H54 (cell line): ENCODE measurements around the gene FAM111A.

Experiments
- DNase-seq: peaks from one replicate; pipeline ENCODE4 v3.0.0; 2011; ENCODE audit warnings: low spot score, mixed read lengths; ENCODE audit not compliant: insufficient read length
- FAIRE-seq: peaks from 3 replicates; lab custom pipeline; 2011; peaks lifted over from hg19 to GRCh38; lab: Jason Lieb, UNC
- POLR2A ChIP-seq: IDR thresholded peaks from 2 replicates; pipeline ENCODE4 v1.6.1; 2011; ENCODE audit warnings: low read depth, mild to moderate bottlenecking, low read length

The FAM111A gene

DNA sequence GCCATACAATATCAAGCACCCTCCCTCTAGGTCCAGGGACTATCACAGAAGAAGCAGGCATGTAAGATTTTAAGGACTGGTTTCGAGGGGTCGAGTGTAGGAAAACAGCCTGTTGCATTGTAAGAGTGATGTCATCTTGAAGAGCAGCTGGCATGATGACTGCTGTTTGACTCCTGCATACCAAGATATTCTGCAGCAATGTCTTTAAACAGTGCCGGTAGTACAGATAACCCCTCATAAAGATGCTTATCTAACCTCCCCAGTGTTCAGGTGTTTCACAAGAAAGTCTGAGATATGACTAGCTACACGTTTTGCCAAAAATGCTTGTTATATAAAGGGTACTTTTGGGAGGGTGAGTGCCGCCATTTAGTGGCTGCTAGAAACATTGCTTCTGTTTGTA is 12.0 kb downstream of the FAM111A start:
- no peak for DNase-seq
- TF ChIP-seq POLR2A = no peak

DNA sequence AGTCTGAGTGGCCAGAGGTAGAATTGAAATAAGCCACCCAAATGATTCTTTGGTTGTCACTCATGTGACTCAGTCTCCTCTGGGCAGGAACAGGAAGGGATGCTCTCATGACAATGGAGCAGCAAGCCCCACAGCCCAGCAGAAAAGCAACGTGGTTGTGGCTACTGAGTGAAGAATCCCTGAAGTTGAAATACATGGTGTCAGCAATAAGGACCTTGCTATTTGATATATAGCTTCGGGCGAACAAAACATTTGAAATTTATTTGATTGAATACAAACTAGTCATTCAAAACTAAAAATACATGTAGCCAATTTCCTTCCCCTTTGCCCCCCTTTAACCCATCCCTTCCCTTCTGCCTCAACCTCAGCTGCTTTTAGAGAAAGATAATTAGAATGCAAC is 14.8 kb downstream of the FAM111A start:
- FAIRE-seq (no peak), DNase-seq (no peak)
- no peak for TF ChIP-seq POLR2A

More for the DNA sequence above, 12.0 kb downstream of the FAM111A start:
- no peak for FAIRE-seq

DNA sequence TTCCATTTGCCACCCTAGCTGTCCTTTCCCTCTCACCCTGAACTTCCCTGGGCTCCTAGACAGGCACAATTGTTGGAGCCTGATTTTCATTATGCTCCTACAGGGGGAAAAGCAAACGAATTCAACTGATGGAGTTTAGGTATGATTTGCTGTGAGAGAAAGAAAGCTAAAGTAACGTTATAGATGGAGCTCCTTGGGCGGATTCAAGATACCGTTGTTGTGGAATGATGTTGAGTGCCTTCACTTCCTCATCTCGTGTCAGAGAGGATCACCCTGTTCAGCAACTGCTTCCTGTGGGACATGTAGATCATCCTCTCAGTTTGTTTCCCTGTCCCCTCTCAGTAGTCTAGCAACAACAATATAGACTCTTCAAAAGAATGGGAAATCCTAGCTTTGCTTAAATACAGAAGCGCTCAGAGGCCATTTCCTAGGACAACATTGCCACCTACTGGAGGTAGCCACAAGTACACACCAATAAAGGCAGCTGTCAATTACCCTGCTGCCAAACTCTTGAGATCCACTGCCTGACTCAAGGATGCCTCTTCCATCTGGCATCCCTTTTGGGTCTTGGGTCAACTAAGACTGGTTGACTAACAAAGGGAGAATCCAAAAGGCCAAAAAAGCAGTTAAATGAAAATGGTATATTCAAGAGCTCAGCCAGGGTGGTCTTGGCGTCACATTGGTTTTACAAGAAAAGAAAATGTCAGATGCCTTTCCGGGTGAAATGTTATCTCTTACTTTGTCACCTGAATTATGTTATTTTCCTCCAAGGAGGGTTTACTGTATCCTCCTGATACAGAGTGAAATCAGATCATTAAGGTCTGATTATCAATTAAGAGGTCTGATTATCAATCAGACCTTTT is 15.8 kb downstream of the FAM111A start:
- peak; percentile 29 for DNase-seq
- FAIRE-seq = peak; percentile 84
- TF ChIP-seq POLR2A = no peak

DNA sequence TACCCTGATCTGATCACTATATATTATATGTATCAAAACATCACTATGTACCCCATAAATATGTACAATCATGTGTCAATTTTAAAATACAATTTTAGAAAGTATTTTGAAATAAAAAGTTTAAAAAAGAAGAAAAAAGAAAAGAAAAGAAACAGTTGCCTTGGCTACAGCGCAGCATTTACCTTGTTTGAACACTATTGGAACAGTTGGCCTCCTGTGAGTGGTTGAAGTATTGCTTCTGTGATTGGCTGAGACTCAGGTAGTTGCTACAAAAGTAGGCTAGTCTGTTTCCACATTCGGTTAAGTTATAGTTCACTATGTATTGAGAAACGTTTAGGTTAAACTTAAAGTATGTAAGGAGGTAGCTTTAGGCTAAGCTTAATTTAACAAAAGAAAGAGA is 21.4 kb downstream of the FAM111A start:
- DNase-seq = no peak
- no peak for FAIRE-seq
- no peak for TF ChIP-seq POLR2A

DNA sequence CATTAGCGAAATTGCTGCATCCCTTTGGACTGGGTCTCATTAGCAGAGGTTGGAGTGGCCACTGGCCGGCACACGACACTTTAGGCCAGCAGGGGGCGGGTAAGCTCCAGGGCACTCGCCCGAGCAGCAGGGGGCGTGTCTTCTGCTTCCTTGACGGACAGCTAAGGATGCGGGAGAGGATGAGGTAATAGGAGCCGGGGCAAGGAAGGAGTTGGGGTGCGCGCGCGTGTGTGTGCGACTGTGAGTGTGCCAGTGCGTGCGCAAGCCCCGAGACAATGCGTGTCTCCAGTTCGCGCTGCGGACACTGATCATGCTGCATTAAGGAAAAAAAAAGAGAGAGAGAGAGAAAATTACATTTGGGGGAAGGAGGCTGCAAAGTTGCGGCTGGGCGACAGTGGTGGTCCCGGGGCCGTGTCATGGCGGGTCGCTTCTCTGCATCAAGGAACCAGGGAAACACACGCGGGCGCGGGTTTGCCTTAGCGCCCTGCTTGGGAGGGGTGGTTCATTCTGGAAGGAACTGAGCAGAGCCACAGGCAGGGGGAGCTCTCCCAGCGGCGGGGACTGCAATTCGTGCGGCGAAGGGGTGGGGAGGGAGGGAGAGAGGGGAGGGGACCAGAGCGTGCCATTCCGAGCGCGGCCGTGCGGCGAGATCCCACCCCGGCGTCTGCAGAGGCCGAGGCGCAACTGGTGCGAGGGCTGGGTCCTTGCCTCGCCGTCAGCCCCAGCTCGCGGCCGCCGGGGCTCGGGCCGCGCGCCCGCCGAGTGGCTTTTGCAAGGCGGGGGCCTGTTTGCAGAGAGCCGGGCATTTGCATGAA is 29.1 kb downstream of the FAM111A start, which contains the start of gene DTX4:
Gene DTX4 (plus strand): TSS at position 625 of the 815 bp plus-strand sequence. CDS start 464 bp downstream, outside the sequence.
- peak; percentile 53 for FAIRE-seq

DNA sequence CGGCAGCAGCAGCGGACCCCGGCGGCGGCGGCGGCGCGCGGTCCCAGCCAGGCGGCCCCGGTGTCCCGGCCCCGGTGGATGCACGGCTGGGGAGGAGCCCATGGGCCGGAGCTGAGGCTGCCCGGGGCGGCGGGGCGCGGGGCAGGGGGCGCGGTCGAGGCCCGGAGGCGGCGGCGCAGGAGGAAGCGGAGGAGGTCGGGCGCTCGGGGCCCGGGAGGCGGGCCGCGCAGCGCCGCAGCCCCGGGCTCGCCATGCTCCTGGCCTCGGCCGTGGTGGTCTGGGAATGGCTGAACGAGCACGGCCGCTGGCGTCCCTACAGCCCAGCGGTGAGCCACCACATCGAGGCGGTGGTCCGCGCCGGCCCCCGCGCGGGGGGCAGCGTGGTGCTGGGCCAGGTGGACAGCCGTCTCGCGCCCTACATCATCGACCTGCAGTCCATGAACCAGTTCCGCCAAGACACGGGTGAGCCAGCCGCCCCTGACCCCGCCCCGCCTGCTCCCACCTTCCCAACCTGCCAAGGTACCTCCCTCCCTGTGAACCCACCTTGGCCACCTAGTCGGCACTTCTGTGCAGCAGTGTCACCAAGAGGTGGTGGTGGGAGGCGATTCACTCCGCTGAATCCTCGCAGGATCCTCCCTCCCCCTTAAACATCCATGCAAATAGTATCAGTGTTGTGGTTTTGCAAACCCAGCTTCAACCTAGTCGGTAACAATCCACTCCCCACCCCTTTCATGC is 29.9 kb downstream of the FAM111A start:
- FAIRE-seq (no peak), DNase-seq (no peak)
- TF ChIP-seq POLR2A = no peak

More for the DNA sequence above, 29.1 kb downstream of the FAM111A start, which contains the start of gene DTX4:
- DNase-seq = peak; percentile 83
- no peak for TF ChIP-seq POLR2A

DNA sequence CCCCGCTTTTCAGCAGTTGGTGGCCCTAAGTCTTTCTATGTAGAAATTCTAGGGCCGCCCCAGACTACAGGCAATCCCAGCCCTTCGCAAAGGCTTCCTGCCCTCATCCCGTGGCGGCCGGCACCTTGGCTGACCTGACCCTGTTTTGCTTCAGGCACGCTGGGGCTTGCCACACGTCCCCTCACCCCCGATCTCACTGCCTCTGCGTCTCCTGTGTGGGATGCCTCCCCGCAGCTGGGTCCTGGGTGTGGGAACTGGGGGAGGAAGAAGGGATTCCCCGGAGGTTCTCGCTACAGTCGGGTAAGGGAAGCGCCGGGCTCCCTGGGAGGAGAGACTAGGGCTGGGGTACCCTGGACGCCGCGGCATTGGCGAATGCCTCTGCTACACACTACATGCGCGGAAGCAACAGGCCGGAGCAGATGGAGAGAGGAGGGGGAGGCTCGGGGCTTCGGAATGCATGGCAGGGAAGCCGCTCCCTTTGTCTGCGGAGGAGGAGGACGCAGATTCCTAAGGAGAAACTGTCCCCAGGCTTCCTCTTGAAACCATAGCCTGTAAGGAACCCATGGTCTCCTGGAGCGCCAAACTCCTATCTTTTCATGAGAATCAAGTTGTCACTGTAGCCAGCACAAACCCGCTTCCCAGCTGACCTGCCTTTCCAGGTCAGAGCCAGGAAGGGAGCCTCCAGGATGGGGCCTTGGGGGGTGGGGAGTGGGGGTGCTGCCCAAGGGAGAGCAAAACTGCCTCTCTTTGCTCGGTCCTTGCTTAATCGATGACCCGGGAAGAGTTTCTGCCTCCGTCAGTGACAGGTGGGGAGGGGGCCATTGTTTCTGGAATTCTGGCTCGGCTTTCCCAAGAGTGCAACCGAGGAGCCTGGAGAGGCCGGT is 30.7 kb downstream of the FAM111A start:
- FAIRE-seq (no peak), DNase-seq (no peak)
- no peak for TF ChIP-seq POLR2A

DNA sequence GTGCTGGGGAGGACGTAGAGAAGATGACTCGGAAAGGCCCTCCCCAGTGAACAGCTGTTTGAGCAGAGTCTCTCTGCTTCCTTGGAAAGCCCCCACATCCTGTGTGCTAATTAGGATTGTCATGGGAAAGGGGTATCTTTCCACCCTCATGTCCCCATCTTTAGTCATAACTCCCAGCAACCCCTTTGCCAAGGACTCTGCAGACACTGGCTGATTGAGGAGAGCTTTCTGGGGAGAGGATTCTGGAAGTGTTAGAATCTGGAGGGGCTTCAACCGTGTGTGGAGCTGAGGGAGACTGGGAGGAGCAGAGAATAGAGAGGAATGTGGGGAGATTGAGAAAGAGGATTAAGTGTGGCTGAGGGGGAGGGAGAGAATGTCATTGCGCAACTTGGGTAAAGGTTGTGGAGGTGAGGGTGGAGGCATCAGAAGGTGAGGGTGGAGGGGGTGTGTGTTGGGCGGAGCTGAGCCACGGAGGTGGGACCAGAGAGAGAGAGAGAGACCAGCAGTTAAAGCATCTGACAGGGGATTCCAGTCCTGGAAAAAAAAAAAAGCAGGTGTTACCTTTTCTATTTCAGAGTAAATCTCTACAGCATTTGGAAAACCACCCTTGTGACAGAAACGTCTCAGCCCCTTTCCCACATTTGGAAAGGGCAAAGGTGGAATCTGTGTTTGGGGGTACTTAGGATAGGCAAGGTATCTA is 31.5 kb downstream of the FAM111A start:
- no peak for FAIRE-seq
- no peak for TF ChIP-seq POLR2A
- DNase-seq = no peak

DNA sequence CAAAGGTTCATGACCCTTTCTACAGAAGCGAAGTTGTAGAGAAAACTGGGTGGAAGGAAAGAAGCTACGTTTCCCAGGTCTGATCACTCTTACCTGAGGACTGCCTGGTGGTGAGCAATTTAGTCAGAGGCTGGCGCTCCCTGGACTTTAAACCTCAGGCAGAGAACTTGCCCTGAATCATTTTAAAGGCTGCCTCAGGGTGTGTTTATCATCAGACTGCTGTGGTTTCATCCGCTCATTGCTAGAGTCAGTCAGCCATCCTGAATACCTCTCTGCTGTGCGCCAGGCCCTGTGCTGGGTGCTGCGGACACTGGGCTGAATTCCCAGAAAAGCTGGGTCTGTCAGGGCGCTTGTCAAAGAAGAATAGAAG is 32.0 kb downstream of the FAM111A start:
- DNase-seq (peak; percentile 31), FAIRE-seq (no peak)
- TF ChIP-seq POLR2A = no peak

DNA sequence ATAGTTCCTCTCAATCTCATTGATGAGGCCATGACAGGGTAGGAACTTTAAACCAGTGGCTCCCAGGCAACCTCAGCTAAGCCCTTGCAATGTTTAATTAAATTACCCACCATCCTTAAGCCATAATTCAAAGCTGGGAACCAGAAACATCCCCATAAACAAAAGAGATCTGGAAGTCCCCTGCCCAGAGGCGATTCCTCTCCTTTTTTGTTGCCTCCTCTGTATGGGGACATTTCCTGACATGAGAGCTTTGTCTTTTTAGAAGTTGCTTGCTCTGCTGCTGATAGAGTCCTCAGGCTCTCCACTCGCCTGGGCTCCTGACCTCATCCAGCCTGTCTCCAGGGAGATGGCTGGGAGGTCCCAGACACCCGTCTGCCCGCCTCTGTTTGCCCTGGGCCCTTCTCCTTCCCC is 32.4 kb downstream of the FAM111A start:
- FAIRE-seq (no peak), DNase-seq (no peak)
- no peak for TF ChIP-seq POLR2A

DNA sequence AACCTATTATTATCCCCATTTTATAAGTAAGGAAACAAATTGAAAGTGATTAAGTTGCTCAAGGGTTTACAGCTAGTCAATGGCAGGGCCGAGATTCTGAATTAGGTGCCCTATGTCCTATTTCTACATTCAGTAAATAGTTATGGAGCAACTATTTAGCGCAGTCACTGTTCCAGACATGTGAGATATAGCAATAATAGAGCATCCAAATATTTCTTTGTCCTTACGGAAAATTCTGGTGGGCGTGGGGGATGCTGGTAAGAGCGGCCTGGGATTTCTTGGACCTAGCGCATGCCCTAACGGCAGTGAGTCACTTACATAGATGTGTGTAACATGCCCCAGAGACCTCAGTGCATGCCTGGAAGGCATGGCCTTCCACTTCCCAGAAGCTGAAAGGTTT is 33.7 kb downstream of the FAM111A start:
- no peak for TF ChIP-seq POLR2A
- DNase-seq (no peak), FAIRE-seq (no peak)

DNA sequence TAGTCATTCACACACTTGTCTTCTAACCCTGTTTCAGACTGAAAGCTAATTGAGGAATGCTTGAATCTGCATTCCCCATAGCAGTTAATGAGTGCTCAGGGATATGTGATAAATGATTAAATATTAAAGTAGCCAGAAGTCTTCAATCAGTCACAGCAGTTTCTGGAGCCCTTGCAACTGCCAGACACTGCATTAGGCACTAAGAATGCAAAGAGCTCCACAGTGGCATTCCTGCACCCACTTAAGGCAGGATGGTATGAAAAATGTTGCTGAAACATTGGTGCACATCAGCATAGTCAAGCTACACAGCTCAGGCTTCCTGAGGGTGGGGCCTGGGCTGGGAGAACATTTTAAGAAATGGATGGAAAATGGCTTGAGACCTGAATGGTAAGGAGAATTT is 35.7 kb downstream of the FAM111A start:
- no peak for TF ChIP-seq POLR2A
- no peak for DNase-seq
- FAIRE-seq = no peak

DNA sequence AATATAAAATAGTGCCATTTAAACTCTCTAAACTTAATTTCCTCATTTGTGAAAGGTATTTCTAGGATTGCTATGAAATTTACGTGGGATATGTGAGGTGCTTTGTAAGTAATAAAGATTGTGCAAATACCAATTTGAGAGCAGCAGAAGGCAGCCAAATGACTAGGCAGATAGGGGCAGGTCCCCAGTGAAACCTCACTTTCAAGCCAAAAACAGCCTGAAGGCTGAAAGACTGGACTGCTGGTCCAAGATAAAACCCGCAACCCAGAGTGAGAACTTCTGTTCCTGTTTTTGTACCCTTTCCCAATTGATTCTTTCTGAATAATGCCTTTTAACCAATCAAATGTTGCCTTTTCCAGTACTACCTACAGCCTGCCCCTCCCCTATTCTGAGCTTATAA is 36.5 kb downstream of the FAM111A start:
- no peak for DNase-seq
- TF ChIP-seq POLR2A = no peak
- FAIRE-seq = no peak
